ENCODE measurements around the gene TNFRSF6B.
"Not testable (repeated sequence)": the region's sequence is repeated elsewhere in the genome, so short reads cannot be mapped to it uniquely, and the experiment has no call there.

DNA sequence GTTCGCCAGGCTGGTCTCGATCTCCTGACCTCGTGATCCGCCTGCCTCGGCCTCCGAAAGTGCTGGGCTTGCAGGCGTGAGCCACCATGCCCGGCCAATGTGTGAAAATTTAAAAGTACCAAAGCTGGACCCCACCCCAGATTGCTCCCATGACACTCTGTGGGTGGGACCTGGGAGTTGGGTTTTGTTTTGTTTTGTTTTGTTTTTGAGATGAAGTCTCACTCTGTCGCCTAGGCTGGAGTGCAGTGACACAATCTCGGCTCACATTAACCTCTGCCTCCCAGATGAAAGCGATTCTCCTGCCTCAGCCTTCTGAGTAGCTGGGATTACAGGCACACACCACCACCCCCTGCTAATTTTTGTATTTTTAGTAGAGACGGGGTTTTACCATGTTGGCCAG, 24.8 kb upstream of the TNFRSF6B start:
- TF ChIP-seq POLR2A (IDR thresholded peaks at IDR 0.05), result not testable (repeated sequence)
- TF ChIP-seq, protein P1, sequence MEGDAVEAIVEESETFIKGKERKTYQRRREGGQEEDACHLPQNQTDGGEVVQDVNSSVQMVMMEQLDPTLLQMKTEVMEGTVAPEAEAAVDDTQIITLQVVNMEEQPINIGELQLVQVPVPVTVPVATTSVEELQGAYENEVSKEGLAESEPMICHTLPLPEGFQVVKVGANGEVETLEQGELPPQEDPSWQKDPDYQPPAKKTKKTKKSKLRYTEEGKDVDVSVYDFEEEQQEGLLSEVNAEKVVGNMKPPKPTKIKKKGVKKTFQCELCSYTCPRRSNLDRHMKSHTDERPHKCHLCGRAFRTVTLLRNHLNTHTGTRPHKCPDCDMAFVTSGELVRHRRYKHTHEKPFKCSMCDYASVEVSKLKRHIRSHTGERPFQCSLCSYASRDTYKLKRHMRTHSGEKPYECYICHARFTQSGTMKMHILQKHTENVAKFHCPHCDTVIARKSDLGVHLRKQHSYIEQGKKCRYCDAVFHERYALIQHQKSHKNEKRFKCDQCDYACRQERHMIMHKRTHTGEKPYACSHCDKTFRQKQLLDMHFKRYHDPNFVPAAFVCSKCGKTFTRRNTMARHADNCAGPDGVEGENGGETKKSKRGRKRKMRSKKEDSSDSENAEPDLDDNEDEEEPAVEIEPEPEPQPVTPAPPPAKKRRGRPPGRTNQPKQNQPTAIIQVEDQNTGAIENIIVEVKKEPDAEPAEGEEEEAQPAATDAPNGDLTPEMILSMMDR (IDR thresholded peaks at IDR 0.05), result not testable (repeated sequence)
